ENCODE results near the gene ADD1.

The ADD1 gene

GRCh38 chr4:2874861-2875260 lies 31.2 kb downstream of the ADD1 start:
- H3K4me2 ChIP-seq (ENCODE audit: low read length) = no peak overlapping the region
- H3K4me3 ChIP-seq (ENCODE audit: low read length) = no peak overlapping the region
- no peaks in the 10 kb centered on the region for H3K9me3 ChIP-seq (ENCODE audit: control insufficient read depth, insufficient read depth, low read length)
- H3K4me1 ChIP-seq (ENCODE audit: control insufficient read depth, low read length) = peaks cover 12% of the 10 kb centered on the region
- H3K27ac ChIP-seq (ENCODE audit: low read depth, low read length) = no peak overlapping the region
- H3K9me2 ChIP-seq (replicated peaks; ENCODE audit: control insufficient read depth, low read length) = no peaks in the 10 kb centered on the region
- no peaks in the 10 kb centered on the region for H4K20me1 ChIP-seq (ENCODE audit: control insufficient read depth, insufficient read depth, low read depth, low read length)
- H3K79me2 ChIP-seq (ENCODE audit: control insufficient read depth, low read length) = peaks cover 14% of the 10 kb centered on the region
- H3F3A ChIP-seq (ENCODE audit: control insufficient read depth, insufficient read depth) = no peaks in the 10 kb centered on the region
- H3K27me3 ChIP-seq (ENCODE audit: control insufficient read depth, low read length) = no peaks in the 10 kb centered on the region
- H3K36me3 ChIP-seq (ENCODE audit: control insufficient read depth, low read length) = no peaks in the 10 kb centered on the region
- TF ChIP-seq CTCF (IDR thresholded peaks at IDR 0.05; ENCODE audit: low read depth, low read length, poor library complexity, severe bottlenecking) (no peak), EZH2phosphoT487 (IDR thresholded peaks at IDR 0.05; ENCODE audit: borderline replicate concordance, low read length) (no peak)

GRCh38 chr4:2875556-2875955 lies 31.9 kb downstream of the ADD1 start:
- TF ChIP-seq CTCF (IDR thresholded peaks at IDR 0.05; ENCODE audit: low read depth, low read length, poor library complexity, severe bottlenecking) (no peak), EZH2phosphoT487 (IDR thresholded peaks at IDR 0.05; ENCODE audit: borderline replicate concordance, low read length) (no peak)
- Histone ChIP-seq H3K9me2 (replicated peaks; ENCODE audit: control insufficient read depth, low read length) (no peaks in the 10 kb centered on the region), H3K27ac (ENCODE audit: low read depth, low read length) (no peak overlapping the region), H3K4me3 (ENCODE audit: low read length) (no peak overlapping the region), H3K4me2 (ENCODE audit: low read length) (no peak overlapping the region), H4K20me1 (ENCODE audit: control insufficient read depth, insufficient read depth, low read depth, low read length) (no peaks in the 10 kb centered on the region), H3K27me3 (ENCODE audit: control insufficient read depth, low read length) (no peaks in the 10 kb centered on the region), H3K4me1 (ENCODE audit: control insufficient read depth, low read length) (peaks cover 12% of the 10 kb centered on the region), H3K36me3 (ENCODE audit: control insufficient read depth, low read length) (no peaks in the 10 kb centered on the region), H3K79me2 (ENCODE audit: control insufficient read depth, low read length) (peaks cover 14% of the 10 kb centered on the region), H3F3A (ENCODE audit: control insufficient read depth, insufficient read depth) (no peaks in the 10 kb centered on the region), H3K9me3 (ENCODE audit: control insufficient read depth, insufficient read depth, low read length) (no peaks in the 10 kb centered on the region)

GRCh38 chr4:2878346-2878745 lies 34.7 kb downstream of the ADD1 start:
- H3K27ac ChIP-seq (ENCODE audit: low read depth, low read length) = no peak overlapping the region
- H3K36me3 ChIP-seq (ENCODE audit: control insufficient read depth, low read length) = peaks cover 8% of the 10 kb centered on the region; the same call in 1 of the 2 replicates
- no peak overlapping the region for H3K4me2 ChIP-seq (ENCODE audit: low read length)
- H3K4me3 ChIP-seq (ENCODE audit: low read length) = no peak overlapping the region
- no peaks in the 10 kb centered on the region for H3K27me3 ChIP-seq (ENCODE audit: control insufficient read depth, low read length)
- no peaks in the 10 kb centered on the region; the same call in 1 of the 2 replicates for H3F3A ChIP-seq (ENCODE audit: control insufficient read depth, insufficient read depth)
- H3K79me2 ChIP-seq (ENCODE audit: control insufficient read depth, low read length) = peaks cover 6% of the 10 kb centered on the region
- H3K9me3 ChIP-seq (ENCODE audit: control insufficient read depth, insufficient read depth, low read length) = no peaks in the 10 kb centered on the region
- H3K4me1 ChIP-seq (ENCODE audit: control insufficient read depth, low read length) = no peaks in the 10 kb centered on the region
- no peaks in the 10 kb centered on the region for H3K9me2 ChIP-seq (replicated peaks; ENCODE audit: control insufficient read depth, low read length)
- no peaks in the 10 kb centered on the region for H4K20me1 ChIP-seq (ENCODE audit: control insufficient read depth, insufficient read depth, low read depth, low read length)
- TF ChIP-seq EZH2phosphoT487 (IDR thresholded peaks at IDR 0.05; ENCODE audit: borderline replicate concordance, low read length) (no peak), CTCF (IDR thresholded peaks at IDR 0.05; ENCODE audit: low read depth, low read length, poor library complexity, severe bottlenecking) (no peak)

All from DOHH2 (cell line).